GM12878 (cell line): Measurements from ENCODE around the gene POU6F2. TPM values are rescaled to one million over a fixed set of nuclear protein-coding genes. Genes with fewer than 3 reads are reported as not detected.

Source experiments
- ATAC-seq: fragments of 200-7000 bp; cut with Tn5 transposase; 3 replicates; pipeline ENCODE4 v1.9.1; 2020; ENCODE audit warnings: mild to moderate bottlenecking, moderate library complexity
- BruUV-seq: library from RNA; stranded (reverse); fragments of 400-500 nt; replicated peaks from 2 replicates; lab custom pipeline; 2021; lab: Mats Ljungman, UMichigan
- CTCF ChIA-PET: fragments of 300-600 bp; sonication (Branson Sonifier 250); formaldehyde crosslinking; extraction: SDS; loops from one replicate; lab custom pipeline; 2021; ENCODE audit warnings: inconsistent platforms; lab: Yijun Ruan, JAX
- POLR2A ChIA-PET: fragments of 350-600 bp; formaldehyde crosslinking; extraction: SDS; loops from one replicate; lab custom pipeline; 2021; ENCODE audit warnings: inconsistent platforms; lab: Charles Lee
- RAD21 ChIA-PET: fragments of 300-600 bp; sonication (Branson Sonifier 250); formaldehyde crosslinking; loops from one replicate; lab custom pipeline; 2023; ENCODE audit warnings: antibody characterized with exemption; ENCODE audit not compliant: unreplicated experiment; lab: Charles Lee
- SMC1A ChIA-PET: fragments of 300-600 bp; sonication (Branson Sonifier 250); formaldehyde crosslinking; loops from one replicate; lab custom pipeline; 2023; ENCODE audit not compliant: unreplicated experiment, uncharacterized antibody; lab: Charles Lee
- DNase-seq: peaks from one replicate; pipeline ENCODE4 v3.0.0-alpha.2; 2011; ENCODE audit warnings: low read depth, low spot score
- FAIRE-seq: peaks from 3 replicates; lab custom pipeline; 2011; peaks lifted over from hg19 to GRCh38; lab: Jason Lieb, UNC
- H2AFZ ChIP-seq: 2 replicates; pipeline ENCODE4 v1.6.0; 2011; ENCODE audit warnings: low read depth, low read length, control low read depth; ENCODE audit not compliant: control insufficient read depth
- H3K27ac ChIP-seq: 2 replicates; pipeline ENCODE4 v1.5.1; 2011; ENCODE audit warnings: control low read depth; ENCODE audit not compliant: control insufficient read depth, insufficient read depth
- H3K27me3 ChIP-seq, 2 experiments: replicated peaks in 1 of 2; 2 replicates each; pipeline versions ENCODE4 v1.6.0 to v1.6.1; 2011; ENCODE audit warnings: low read length in 1 of 2; ENCODE audit not compliant: control insufficient read depth in 2 of 2, insufficient read depth in 2 of 2
- H3K36me3 ChIP-seq, 2 experiments: 2 replicates each; pipeline ENCODE4 v1.5.1; 2011; ENCODE audit warnings: low read length in 1 of 2; ENCODE audit not compliant: control insufficient read depth in 2 of 2, insufficient read depth in 2 of 2
- H3K4me1 ChIP-seq: 2 replicates; pipeline ENCODE4 v1.6.1; 2011; ENCODE audit warnings: mild to moderate bottlenecking, low read length, moderate library complexity, mixed read lengths; ENCODE audit not compliant: control insufficient read depth, insufficient read depth
- H3K4me2 ChIP-seq: 2 replicates; pipeline ENCODE4 v1.6.0; 2011; ENCODE audit warnings: control low read depth; ENCODE audit not compliant: control insufficient read depth, insufficient read depth
- H3K4me3 ChIP-seq: fragments of 200-600 bp; sonication (generic); 2 replicates; pipeline ENCODE4 v1.5.1; 2016
- H3K79me2 ChIP-seq: 2 replicates; pipeline ENCODE4 v1.6.0; 2011; ENCODE audit warnings: low read length; ENCODE audit not compliant: control insufficient read depth, insufficient read depth
- H3K9ac ChIP-seq: 2 replicates; pipeline ENCODE4 v1.8.0; 2011; ENCODE audit warnings: low read length, control low read depth, mixed read lengths; ENCODE audit not compliant: control insufficient read depth, insufficient read depth
- H3K9me3 ChIP-seq: replicated peaks from 3 replicates; pipeline ENCODE4 v1.5.1; 2011; ENCODE audit warnings: mild to moderate bottlenecking, low read length; ENCODE audit not compliant: control insufficient read depth, insufficient read depth
- H4K20me1 ChIP-seq: 2 replicates; pipeline ENCODE4 v1.6.0; 2011; ENCODE audit not compliant: control insufficient read depth, insufficient read depth
- ATF2 ChIP-seq: IDR thresholded peaks from 2 replicates; pipeline ENCODE4 v1.6.1; 2012; ENCODE audit warnings: low read length, inconsistent platforms
- BHLHE40 ChIP-seq, 2 experiments: fragments of 450-650 bp in 1 of 2; IDR thresholded peaks; 2 replicates each; pipeline ENCODE4 v1.6.1; 2011 to 2017; ENCODE audit warnings: low read depth in 2 of 2, borderline replicate concordance in 1 of 2, improper control_type of control experiment in 1 of 2, low read length in 1 of 2, mild to moderate bottlenecking in 1 of 2
- CHD2 ChIP-seq: IDR thresholded peaks from 2 replicates; pipeline ENCODE4 v1.6.1; 2011; ENCODE audit warnings: low read depth, low read length, improper control_type of control experiment, borderline replicate concordance
- EED ChIP-seq: sonication (generic); IDR thresholded peaks from 2 replicates; pipeline ENCODE4 v1.6.1; 2016; ENCODE audit warnings: antibody characterized with exemption, low read depth
- IRF3 ChIP-seq: fragments of 450-650 bp; IDR thresholded peaks from 2 replicates; pipeline ENCODE4 v1.6.1; 2014; ENCODE audit warnings: mild to moderate bottlenecking
- RAD51 ChIP-seq: fragments of 450-650 bp; IDR thresholded peaks from 2 replicates; pipeline ENCODE4 v1.6.1; 2016; ENCODE audit warnings: moderate library complexity, mild to moderate bottlenecking, inconsistent platforms
- RBBP5 ChIP-seq: fragments of 200-600 bp; sonication (generic); conservative IDR thresholded peaks from 2 replicates; pipeline ENCODE4 v1.6.1; 2016
- RELB ChIP-seq: fragments of 450-650 bp; IDR thresholded peaks from 2 replicates; pipeline ENCODE4 v1.6.1; 2017; ENCODE audit warnings: low read depth, mild to moderate bottlenecking, moderate library complexity
- SPI1 ChIP-seq: IDR thresholded peaks from 2 replicates; pipeline ENCODE4 v1.6.1; 2011; ENCODE audit warnings: low read depth, mild to moderate bottlenecking, low read length, moderate library complexity, borderline replicate concordance; ENCODE audit not compliant: insufficient read depth
- ZBED1 ChIP-seq: IDR thresholded peaks from 2 replicates; pipeline ENCODE4 v1.6.1; 2016; ENCODE audit warnings: borderline replicate concordance
- WGBS: methylation state at CpG from one replicate; pipeline ENCODE4 v1.1.6; 2016; ENCODE audit warnings: low lambda C conversion rate; ENCODE audit not compliant: insufficient replicate concordance, insufficient coverage; ENCODE audit errors: missing lambda C conversion rate; 5-methylcytosine and 5-hydroxymethylcytosine counted together
- in situ Hi-C: fragments of 300-500 bp; cut with MboI; formaldehyde crosslinking; loops from 9 replicates; pipeline ENCODE4 v1.14.3; 2018; ENCODE audit warnings: mixed read lengths
- intact Hi-C: fragments of 100-400 bp; cut with micrococcal nuclease; formaldehyde crosslinking; loops from one replicate; pipeline ENCODE4 v1.14.2; 2022; ENCODE audit not compliant: unreplicated experiment
- polyA plus RNA-seq, 11 experiments: library from polyadenylated mRNA; depleted of rRNA in 4 of 11; unstranded in 6 of 11; stranded (reverse) in 5 of 11; fragments of >200 nt; fragmentation: Nextera tagmentation in 4 of 11; fragmentation: Illumina TruSeq in 1 of 11; extraction: Ambion mirVana in 4 of 11; extraction: Trizol in 1 of 11; gene quantifications; 1 replicate in 1 of 11; 2 replicates in 10 of 11; pipeline versions ENCODE4 v1.2.1 to v1.2.3, GENCODE V29; 2011 to 2016; ENCODE audit warnings: inconsistent platforms in 2 of 11, missing spikeins in 2 of 11, low read depth in 1 of 11
- total RNA-seq, 4 experiments: library from RNA; depleted of rRNA in 3 of 4; stranded (reverse); fragments of >200 nt in 3 of 4; fragmentation: Illumina TruSeq in 1 of 4; extraction: Trizol in 1 of 4; gene quantifications; 2 replicates each; pipeline versions ENCODE4 v1.2.1 to v1.2.3, GENCODE V29; 2013 to 2021

POU6F2 gene
- total and polyA plus RNA-seq, 10 of the 15 experiments (the other 5 are each of a cell fraction or from before 2014, with no cell fraction given): 0.10 TPM; not detected in 9

GRCh38 chr7:38953227-38953626 is 24.5 kb upstream of the POU6F2 start:
- Histone ChIP-seq H3K4me1 (no peaks in the 10 kb centered on the region), H4K20me1 (no peaks in the 10 kb centered on the region), H2AFZ (no peak overlapping the region), H3K27ac (no peak overlapping the region), H3K4me2 (no peak overlapping the region), H3K9me3 (no peaks in the 10 kb centered on the region), H3K36me3 (no peaks in the 10 kb centered on the region), H3K9ac (no peak overlapping the region), H3K4me3 (no peak overlapping the region), H3K79me2 (no peaks in the 10 kb centered on the region), H3K27me3 (no peaks in the 10 kb centered on the region; a peak in 1 of 4 replicates)
- intact Hi-C loops (no loop called here), in situ Hi-C loops (no loop called here)
- no peak for TF ChIP-seq BHLHE40 (IDR thresholded peaks at IDR 0.05; ENCODE audit: borderline replicate concordance in 1 of 2, low read depth in 2 of 2, low read length in 1 of 2)
- TF ChIP-seq ATF2: no peak
- no peak for DNase-seq
- no TSS peak for BruUV-seq
- ChIA-PET CTCF (no interaction called here), POLR2A (no interaction called here), RAD21 (no interaction called here), SMC1A (interaction anchor here (0.9 kb wide), 1 partner anchor 515 kb away, joined by 3 read pairs; no protein-coding TSS in a partner anchor)
- WGBS: 100% methylated on average over 1 of the region's 1 CpG
- peak; percentile 33 for ATAC-seq
- no peak for FAIRE-seq

- H3K4me3 ChIP-seq: no peak overlapping the region
- FAIRE-seq (no peak), DNase-seq (no peak), ATAC-seq (no peak)
- H3K4me1 ChIP-seq: no peaks in the 10 kb centered on the region
- no TSS peak for BruUV-seq
- SMC1A ChIA-PET: interaction anchor here (0.7 to 0.9 kb wide), 2 partner anchors 508 to 514 kb away, joined by 3 read pairs; no protein-coding TSS in a partner anchor
- 57% methylated on average over 4 of the region's 4 CpGs for WGBS
- H2AFZ ChIP-seq: no peak overlapping the region
- CTCF ChIA-PET: no interaction called here
- RAD21 ChIA-PET: no interaction called here
- no peaks in the 10 kb centered on the region for H3K79me2 ChIP-seq
- no peak overlapping the region for H3K4me2 ChIP-seq
- no peaks in the 10 kb centered on the region for H4K20me1 ChIP-seq
- no peak overlapping the region for H3K9ac ChIP-seq
- H3K27me3 ChIP-seq: no peaks in the 10 kb centered on the region; a peak in 1 of 4 replicates
- H3K36me3 ChIP-seq: no peaks in the 10 kb centered on the region
- intact Hi-C loops: no loop called here
- H3K27ac ChIP-seq: no peak overlapping the region
- no peaks in the 10 kb centered on the region for H3K9me3 ChIP-seq
- POLR2A ChIA-PET: no interaction called here
- in situ Hi-C loops: no loop called here
- no peak for TF ChIP-seq CHD2
- no peak for TF ChIP-seq ZBED1
- no peak for TF ChIP-seq RBBP5
- TF ChIP-seq RAD51: no peak
- no peak for TF ChIP-seq IRF3
- no peak for TF ChIP-seq EED
- TF ChIP-seq SPI1: no peak
- TF ChIP-seq RELB: no peak
These were observed 23.7 kb upstream of the POU6F2 start for GRCh38 chr7:38953971-38954370.
